GM19372 (cell line): ENCODE measurements around the gene LZTR1.

Experiments used
- ATAC-seq: cut with Tn5 transposase; IDR thresholded peaks from one replicate; pipeline ENCODE4 v1.9.1; 2021; ENCODE audit warnings: mild to moderate bottlenecking, low read depth, moderate library complexity; ENCODE audit not compliant: unreplicated experiment

LZTR1 gene

GRCh38 chr22:20979243-20979809 is 2.8 kb upstream of the LZTR1 start:
- ATAC-seq = no peak

DNA sequence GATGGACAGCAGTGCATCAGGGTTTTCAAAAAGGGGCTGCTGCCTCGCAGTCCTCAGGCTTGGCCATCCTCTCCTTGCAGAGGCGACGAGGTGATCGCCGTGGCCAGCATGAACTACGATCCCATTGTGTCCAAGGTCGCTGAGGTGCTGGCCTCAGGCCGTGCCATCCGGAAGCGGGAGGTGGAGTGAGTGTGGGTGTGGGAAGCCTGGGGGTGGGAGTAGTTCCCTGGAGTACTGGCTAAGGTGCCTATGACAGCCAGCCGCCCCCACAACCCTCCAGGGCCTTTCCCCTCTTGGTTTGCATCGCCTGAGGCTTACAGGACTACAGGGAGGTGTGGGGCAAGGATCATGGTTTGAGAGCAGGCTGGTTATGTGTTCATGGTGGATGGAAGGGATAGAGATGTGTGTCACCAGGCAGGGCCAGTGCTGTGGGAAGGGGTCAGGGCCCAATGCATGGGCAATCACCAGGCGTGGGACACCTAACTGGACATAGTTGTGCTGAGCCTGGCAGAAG is 2.1 kb upstream of the LZTR1 start:
- ATAC-seq = no peak

GRCh38 chr22:20980523-20980922 is 1.6 kb upstream of the LZTR1 start:
- ATAC-seq = no peak

DNA sequence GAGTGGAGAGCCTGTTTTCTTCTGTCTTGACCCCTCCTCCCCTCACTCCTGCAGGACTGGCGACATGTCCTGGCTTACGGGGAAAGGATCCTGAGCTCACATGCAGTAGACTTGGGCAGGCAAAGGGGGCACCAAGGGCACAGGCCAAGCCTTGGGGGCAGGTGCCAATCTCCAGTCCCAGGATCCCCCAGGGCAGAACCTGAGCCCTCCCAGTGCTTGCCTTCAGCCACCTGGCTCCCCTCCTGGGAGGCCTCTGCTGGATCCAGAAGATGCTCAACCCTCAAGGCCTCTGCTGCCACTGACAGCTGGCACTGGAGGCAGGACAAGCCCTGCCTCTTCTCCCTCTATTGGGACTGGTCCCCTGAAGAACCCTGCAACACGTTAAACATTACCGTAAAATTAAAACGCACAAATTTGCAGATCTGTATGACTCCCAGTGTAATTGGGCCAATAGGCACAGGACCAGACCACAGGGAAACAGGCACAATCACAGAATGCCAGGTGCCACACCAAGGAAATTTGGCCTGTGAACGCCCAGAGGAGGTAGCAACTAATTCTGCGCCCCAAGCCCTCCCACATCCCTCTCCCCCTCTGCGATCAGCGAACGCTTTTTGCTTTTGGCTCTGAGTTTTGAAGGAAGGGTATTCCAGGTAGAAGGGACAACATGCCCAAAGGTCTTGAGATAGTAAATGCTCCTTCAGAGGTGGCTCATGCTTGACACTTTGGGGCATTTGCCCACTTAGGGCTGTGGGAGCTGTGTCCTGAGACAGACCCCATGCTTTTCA is 967 bp upstream of the LZTR1 start:
- ATAC-seq = no peak

DNA sequence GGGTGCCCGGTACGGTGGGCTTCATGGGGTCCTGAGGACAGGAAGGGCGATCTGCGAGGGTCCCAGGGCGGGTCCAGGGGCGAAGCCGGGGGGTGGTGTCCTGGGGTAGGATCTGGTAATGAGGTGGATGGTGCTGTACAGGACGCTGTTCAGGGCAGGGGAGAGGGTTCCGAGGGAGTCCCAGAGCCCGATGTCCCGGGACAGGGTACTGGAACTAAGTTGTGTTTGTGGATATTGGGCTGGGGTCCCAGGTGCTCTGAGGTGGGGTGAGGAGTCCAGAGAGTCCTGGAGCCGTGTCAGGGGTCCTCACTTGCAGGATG is 426 bp downstream of the LZTR1 start:
- peak; percentile 19 for ATAC-seq

GRCh38 chr22:20983081-20983771 is 1.1 kb downstream of the LZTR1 start:
- ATAC-seq = no peak

GRCh38 chr22:20985720-20986119 is 3.6 kb downstream of the LZTR1 start:
- ATAC-seq = no peak

DNA sequence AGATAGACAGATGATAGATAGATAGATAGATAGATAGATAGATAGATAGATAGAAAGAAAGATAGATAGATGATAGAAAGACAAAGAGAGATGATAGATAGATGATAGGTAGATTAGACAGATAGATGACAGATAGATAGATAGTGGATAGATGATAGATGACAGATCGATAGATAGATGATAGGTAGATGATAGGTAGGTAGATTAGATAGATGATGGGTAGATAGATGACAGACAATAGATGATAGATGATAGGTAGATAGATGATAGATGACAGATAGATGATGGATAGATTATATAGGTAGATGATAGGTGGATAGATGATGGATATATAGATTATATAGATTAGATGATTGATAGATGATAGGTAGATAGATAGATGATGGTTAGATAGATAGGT is 4.3 kb downstream of the LZTR1 start:
- no peak for ATAC-seq

DNA sequence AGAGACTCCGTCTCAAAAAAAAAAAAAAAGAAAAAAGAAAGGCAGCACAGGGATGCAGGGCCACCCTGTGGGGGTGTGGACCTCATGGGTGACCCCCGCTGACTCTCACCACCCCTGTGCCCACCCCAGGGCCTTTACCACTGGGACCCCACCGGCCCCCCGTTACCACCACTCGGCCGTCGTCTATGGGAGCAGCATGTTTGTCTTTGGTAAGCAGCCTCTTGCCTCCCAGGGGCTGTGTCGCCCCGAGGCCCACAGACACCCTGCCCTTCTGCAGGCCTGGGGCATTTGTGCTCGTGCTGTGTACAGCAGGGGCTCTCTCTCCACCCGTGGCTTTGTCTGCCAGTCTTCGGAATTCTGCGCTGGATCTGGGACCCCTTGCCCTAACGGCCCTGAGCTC is 5.3 kb downstream of the LZTR1 start:
- no peak for ATAC-seq

DNA sequence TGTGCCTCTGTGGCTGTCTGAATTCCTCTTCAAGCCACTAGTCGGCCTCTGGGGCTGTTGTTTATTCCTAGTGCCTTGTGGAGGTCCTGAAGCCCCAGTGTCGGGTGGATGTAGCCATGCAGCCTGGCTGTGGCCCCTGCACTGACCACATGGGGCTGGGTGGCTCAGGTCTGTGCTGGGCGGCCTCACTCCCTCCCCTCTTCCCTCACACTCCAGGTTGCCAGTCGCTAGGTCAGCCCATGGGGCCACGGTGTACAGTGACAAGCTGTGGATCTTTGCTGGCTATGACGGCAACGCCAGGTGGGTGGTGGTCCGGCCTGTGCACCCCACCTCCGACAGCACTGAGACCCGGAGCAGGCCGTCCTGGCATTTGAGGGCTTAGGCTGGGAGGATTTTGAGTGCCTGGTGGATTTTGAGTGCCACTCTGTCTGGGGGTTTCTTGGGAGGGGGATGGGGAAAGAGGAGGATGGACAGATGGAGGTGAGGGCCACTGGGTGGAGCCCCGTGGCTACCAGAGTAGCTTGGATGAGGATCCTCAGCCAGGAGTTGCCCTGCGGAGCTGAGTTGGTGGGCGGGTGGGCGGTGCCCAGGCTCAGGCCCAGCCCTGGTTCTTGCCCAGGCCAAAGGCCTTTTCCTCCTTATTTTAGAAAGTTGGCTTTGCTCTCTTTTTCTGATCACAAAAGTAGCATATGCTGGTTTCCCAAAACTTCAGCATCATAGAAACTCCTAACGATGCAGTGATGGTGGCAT is 6.7 kb downstream of the LZTR1 start:
- no peak for ATAC-seq

DNA sequence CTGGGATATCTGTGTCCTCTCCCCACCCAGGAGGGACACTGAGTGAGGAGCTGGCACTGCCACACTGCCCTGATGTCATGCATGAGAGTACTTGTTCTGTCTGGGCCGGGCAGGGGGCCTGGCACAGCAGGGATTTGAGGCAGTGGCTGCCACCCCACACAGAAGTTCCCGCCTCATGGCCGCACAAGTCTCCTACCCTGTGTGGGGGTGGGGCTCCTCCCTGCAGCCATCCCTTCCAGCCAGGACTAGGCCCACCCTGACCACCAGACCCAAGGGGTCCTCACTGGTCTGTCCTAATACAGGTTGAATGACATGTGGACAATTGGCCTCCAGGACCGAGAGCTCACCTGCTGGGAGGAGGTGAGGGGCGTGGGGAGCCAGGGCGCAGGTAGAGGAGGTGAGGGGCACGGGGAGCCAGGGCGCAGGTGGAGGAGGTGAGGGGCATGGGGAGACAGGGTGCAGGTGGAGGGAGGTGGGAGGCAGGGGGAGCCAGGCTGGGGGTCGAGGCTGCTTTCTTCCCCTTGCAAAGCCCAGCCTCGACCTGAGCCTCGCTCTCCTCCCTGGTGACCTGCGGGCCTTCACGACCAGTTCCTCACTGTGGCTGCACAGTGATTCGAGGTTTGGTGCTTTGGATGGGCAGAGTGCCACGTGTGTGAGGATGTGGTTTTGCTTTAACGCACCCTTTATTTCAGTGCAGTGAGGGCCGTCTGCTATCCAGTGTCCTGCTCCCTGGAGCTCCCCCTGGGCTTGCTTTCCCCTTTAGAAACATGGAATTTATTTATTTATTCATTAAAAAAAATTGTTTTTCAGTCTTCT is 7.4 kb downstream of the LZTR1 start:
- no peak for ATAC-seq

DNA sequence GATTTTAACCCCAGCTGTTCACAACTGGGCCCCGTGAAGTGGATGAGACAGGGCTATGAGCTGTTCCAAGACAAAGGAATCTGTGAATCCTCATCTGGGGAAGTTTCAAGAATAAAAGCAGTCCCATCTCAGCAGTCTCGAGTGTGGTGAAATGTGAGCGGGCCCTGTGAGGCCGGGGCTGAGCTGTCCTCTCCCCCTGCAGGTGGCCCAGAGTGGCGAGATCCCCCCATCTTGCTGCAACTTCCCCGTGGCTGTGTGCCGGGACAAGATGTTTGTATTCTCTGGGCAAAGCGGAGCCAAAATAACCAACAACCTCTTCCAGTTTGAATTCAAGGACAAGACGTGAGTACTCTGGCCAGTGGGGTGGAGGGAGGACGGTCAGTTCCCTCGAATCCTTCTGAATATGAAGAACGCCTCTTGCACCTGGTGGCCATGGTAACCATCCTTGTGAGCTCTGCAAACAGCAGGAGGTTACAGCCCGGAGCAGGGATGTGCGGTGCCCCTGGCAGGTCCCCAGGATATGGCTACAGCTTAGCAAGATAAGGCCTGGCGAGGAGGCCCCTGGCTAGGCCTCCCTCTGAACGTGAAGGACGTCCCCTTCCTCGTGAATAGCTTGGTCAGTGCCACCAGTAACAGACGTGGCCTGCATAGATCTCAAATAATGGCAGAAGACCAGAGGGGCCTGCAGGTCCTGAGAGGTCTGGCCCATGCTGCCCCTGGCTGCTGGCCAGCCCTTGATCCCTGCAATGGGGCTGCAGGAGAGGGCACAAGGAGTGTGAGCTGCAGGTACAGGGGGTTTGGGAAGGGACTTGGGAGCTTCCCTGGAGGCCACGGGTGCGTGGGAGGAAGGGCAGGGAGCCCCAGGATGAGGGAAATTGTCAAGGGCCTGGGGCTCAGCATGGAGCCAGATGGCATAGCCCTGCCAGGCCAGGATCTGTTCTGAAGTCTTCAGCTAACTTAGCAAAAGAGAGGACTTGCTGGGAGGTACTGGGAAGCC is 8.4 kb downstream of the LZTR1 start:
- no peak for ATAC-seq

- ATAC-seq = no peak
Measured at GRCh38 chr22:20991252-20992055, 9.4 kb downstream of the LZTR1 start.

GRCh38 chr22:20992056-20992442 is 10.0 kb downstream of the LZTR1 start:
- ATAC-seq = no peak

DNA sequence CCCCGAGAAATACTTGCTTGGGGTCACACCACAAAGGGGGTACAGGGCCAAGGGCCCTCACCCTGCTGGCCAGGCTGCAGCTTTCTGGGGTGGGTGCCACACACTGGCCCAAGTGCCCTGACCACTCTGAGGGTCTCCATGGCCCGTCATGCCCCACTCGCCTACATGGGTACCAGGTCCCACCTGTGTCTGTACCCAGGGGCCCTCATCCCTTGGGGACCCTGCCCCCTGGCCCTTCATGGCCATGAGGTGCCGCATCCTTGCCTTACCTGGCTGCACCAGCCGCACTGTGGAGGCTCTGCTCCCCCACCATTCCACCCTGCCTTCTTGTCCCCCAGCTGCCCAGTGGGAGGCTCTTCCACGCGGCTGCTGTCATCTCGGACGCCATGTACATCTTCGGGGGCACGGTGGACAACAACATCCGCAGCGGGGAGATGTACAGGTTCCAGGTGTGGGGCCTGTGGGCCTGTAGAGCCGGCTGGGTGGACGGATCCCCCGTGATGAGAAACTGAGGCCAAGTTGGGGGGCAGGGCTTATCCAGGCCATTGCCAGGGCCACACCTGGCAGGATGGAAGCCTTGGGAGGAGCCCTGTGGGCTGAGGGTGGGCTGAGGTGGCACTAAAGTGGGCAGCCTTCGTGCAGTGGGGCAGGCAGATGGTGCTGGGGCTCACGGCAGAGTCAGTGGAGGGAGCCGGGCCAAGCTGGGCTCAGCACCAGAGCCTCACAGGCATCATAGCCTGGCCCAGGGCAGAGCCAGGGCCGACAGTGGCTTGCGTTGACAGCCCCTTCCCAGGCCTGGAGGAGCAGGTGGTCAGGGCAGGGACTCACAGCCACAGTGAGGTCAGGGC is 10.6 kb downstream of the LZTR1 start:
- no peak for ATAC-seq

DNA sequence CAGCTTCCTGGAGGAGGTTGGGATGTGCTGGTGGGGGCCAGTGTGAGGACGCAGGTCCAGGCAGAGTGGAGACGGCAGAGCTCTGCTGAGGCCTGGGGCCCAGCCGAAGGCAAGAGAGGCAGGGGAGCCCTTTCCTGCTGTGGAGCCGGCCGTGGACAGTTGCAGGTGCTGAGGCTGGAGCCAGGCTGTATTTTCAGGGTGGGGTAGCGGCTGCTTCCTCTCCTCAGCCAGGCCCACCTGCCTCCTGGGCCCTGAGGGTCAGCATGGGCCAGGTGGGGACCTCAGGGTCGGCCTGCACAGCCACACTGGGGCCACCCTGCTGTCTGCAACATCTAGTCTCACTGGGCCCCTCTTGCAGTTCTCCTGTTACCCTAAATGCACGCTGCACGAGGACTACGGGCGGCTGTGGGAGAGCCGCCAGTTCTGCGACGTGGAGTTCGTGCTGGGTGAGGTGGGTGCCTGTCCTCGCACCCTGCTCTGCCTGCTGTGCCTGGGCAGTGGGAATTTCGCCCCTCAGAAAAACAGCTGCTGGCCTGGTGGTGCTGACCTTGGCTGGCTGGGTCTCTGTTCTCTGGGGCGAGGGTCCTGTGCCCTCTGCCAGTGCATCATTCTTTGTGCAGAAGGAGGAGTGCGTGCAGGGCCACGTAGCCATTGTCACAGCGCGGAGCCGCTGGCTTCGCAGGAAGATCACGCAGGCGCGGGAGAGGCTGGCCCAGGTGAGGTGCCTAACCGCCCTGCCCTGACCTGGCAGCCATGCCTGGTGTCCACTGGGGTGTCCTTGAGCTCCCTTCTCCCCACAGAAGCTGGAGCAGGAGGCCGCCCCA is 11.4 kb downstream of the LZTR1 start:
- no peak for ATAC-seq
